HG02798 (cell line): ENCODE results near the gene HOXC5.
A peak's percentile ranks its signal among the peaks of the same experiment; 100 is the strongest.

Experiments
- ATAC-seq: cut with Tn5 transposase; IDR thresholded peaks from one replicate; pipeline ENCODE4 v1.9.1; 2021; ENCODE audit warnings: mild to moderate bottlenecking; ENCODE audit not compliant: unreplicated experiment, poor library complexity

HOXC5 gene

DNA sequence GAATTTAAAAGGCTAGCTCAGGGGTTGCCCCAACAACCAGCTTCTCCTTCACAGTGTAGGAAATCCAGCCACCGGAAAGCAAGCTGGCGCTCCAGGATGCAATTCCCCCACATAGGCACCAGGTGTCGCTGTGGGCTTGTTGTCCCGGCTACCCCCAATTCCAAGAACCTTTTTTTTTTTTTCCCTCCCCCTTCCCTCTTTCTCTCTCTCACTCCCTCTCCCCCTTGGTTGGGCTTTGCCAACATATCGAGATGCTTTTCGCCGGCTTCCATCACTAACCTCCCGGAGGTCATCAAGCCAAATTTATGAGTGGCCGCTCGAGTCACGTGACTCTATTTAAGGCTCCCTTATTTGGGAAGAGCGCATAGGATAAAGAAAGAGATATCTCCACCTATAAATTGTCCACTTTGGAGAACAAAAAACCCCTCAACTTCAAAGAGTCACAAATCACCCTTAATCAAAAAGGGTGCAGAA is at the start of gene HOXC5:
Gene HOXC5, plus strand, starts transcription at position 424 of the 474 bp plus-strand sequence. CDS start 73 bp downstream, outside the sequence.
- ATAC-seq = no peak

DNA sequence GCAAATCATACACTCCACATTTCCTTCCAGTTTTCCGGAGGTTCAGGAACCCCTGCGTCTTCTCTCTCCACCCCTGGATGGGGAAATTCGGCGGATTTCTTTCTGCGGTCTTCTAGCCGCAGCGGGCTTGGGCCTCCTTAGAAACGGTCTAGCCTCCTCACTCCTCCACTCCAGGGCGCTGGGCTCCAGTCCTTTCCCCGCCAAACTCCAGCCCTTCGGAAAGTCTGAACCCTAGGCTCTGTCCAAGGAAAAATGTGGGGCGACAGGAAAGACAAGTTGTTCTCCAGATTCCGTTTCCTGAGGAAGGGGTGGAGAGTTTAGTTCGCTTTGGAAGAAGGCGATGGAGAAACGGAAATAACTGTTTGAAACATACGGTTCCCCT is 49.3 kb upstream of the HOXC5 start:
- ATAC-seq = no peak

DNA sequence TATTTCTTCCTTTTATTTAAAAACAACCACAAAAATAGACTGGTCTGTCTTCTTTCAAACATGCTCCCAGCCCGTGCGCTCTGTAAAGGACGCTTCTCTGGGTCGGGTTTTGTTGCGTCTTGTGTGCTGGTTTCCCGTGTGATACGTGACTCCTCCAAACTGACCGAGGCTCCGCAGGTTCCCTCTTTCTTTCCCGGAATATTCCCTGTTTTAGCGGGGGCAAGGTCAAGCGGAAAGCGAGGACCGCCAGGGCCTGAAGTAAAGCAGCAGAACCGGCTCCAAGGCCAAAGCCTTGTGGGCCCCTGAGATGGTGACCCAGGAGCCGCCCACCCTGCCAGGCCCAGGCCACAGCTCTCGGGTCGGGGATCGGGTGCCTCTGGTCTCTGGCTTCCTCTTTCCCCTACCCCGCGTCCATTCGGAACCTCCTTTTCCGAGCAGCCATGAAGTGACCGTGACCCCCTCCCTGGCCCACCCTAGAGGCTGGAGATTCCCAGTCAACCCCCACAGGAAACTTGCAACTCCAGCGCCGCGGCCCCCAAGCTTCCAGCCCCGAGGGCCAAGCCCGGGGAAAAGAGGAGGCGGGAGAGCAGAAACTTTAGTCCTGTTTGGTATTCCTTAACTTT is 48.8 kb upstream of the HOXC5 start:
- ATAC-seq = no peak

DNA sequence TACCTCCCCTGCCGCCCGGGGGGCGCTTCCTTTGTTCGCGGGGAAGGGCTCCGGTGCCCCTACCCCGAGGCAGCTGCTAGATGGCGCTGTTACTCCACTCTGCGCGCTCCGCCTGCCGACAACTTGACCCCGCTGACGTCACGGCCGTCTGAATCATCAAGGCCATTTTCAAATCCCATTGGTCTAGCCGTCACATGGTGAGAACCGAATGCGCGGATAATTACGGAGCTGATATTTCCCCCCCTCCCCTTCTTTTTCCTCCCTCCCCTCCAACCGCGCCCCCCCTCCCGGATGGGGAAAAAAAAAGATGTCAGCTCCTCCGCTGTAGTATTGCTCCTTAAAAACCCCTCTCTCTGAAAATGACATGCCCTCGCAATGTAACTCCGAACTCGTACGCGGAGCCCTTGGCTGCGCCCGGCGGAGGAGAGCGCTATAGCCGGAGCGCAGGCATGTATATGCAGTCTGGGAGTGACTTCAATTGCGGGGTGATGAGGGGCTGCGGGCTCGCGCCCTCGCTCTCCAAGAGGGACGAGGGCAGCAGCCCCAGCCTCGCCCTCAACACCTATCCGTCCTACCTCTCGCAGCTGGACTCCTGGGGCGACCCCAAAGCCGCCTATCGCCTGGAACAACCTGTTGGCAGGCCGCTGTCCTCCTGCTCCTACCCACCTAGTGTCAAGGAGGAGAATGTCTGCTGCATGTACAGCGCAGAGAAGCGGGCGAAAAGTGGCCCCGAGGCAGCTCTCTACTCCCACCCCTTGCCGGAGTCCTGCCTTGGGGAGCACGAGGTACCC is 47.8 kb upstream of the HOXC5 start, which contains the start of gene HOXC10:
Gene HOXC10, plus strand, starts transcription at position 246 of the 791 bp plus-strand sequence. Its CDS starts 114 bp downstream, at position 360.
- peak; percentile 67 for ATAC-seq

DNA sequence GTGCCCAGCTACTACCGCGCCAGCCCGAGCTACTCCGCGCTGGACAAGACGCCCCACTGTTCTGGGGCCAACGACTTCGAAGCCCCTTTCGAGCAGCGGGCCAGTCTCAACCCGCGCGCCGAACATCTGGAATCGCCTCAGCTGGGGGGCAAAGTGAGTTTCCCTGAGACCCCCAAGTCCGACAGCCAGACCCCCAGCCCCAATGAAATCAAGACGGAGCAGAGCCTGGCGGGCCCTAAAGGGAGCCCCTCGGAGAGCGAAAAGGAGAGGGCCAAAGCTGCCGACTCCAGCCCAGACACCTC is 47.2 kb upstream of the HOXC5 start:
- ATAC-seq = no peak

DNA sequence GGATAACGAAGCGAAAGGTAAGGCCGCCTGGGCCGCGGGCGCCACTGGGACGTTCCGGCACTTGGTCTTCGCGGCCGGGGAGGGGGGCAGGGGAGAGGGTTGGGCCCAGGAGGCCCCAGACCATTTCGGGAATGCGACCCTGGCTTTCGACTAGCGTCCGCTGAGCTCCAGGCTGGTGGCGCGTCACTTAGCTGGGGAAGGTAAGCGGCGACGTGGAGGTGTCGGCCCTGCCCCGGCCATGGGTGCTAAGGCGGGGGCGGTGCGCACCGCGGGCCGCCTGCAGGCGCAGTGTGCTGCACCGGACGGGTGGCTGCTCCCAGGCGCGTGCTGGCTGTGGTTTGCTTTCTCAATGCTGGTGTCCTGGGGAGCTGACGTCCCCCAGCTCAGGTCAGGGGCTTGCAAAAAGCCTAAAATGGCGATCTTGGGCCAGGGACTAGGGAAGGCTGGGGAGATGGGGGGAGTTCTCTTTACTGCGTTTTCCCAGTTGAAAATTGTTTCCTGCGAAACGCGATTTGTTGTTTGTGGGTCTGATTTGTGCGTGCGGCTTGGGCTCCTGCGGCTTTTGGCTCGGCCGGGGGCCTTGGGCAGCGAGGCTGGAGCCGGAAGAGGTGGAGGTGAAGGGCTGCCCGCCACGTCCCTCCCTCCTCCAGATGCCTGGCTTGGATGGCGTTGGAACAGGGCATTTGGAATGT is 46.7 kb upstream of the HOXC5 start:
- no peak for ATAC-seq

DNA sequence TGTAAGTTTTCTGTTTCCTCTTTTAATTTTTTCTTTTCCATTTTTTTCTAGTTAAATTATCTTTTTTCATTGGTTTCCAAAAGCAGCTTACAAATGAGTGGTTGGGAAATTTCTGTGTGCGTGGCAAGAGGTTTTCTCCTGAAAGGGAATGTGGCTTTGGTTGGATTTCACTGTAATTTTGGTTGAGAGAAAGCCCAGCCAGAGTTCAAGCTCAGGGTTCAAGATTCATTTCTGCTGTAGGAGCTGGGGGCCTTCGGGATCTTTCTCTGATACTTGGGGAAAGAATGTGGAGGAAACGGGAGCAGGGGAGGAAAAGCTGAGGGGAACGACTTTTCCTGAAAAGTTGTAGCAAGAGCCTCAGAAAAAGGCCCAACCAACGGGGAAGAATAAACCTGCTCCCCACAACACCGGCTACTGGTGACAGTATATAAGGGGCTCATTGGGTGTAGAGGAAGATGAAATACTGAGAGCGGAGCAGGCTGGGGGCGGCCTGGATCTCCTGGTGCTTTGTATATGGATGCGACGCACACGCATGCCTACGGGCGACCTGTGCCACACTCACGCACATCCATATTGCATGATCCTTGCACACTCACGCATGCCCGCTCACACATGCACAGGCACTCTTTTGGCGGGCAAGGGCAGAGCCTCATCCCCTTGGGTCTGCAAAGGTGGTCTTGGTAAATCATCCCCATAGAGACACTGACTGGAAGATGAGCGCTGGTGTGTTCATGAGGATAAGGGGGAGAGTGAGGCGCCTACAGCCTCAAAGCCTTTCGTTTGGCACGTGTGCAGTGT is 46.0 kb upstream of the HOXC5 start:
- ATAC-seq = no peak

DNA sequence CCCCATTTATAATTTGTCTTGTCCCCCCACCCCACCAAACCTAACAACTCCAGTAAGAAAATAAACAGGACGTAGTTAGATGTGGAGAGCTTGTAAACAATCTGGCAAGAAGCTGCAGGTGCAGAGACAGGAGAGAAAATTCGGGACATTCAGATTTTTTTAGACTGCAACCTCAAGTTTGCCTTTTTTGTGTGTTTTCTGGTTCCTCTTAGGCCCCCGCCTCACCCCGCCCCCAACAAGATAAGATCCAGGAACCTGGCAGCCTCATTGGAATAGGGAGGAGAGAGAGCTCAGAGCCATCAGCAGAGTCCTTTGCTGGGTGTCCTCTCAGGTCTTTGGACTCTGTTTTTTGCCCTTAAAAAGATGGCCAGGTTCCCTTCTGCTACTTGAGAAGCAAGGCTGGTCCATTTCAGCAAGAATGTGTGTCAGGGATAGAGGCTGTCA is 45.0 kb upstream of the HOXC5 start:
- no peak for ATAC-seq

DNA sequence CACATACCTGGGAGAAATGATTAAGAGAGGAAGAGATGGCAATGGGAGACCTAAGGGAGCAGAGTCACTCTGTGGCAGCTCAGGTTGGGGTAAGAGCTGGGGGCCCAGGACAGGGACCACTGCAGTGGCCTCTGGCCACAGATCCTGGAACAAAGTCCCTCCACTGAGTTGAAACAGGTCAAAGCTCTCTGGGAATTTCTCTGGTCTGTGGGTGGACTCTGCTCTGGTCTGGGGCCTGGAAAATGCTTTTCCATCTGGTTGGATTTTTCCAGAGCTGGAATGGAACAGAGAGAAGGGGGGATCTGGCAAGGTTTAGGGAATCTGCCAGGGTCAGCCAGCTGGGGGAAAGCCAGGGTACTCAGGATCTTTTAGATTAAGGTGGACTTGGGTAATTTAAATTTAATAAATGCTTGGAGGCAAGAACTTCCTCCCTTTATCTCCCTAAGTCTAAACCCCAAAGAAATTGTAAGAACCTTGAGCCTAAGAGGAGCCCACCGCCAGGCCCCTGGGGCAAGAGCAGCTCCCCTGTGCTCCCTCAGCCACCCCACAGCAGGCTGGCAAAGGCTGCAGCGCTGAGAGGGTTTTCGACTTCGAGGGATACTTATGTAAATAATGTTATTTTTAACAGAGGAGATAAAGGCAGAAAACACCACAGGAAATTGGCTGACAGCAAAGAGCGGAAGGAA is 44.2 kb upstream of the HOXC5 start:
- ATAC-seq = no peak

DNA sequence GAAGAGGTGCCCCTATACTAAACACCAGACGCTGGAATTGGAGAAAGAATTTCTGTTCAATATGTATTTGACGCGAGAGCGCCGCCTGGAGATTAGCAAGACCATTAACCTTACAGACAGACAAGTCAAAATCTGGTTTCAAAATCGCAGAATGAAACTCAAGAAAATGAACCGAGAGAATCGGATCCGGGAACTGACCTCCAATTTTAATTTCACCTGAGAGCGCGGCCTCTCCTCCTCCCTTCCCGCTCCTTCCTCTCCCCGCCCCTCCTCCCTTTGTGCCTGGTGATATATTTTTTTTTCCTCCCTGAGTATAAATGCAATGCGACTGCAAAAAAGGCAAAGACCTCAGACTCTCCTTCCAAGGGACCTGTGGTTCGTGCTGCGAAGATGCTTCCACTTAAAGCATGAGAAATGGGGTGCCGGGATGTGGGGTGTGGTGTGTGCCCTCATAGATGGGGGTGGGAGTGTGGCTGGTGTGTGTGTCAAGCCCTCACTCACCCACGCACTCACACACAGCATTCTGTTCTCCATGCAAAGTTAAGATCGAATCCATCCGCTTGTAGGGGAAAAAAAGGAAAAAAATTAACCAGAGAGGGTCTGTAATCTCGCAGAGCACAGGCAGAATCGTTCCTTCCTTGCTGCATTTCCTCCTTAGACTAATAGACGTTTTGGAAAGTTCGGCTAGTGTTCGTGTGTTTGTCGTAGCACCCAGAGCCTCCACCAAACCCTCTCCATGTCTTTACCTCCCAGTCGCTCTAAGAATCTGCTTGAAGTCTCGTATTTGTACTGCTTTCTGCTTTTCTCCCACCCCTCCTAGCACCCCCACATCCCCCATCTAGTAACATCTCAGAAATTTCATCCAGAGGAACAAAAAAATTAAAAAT is 43.4 kb upstream of the HOXC5 start:
- ATAC-seq = peak; percentile 43

DNA sequence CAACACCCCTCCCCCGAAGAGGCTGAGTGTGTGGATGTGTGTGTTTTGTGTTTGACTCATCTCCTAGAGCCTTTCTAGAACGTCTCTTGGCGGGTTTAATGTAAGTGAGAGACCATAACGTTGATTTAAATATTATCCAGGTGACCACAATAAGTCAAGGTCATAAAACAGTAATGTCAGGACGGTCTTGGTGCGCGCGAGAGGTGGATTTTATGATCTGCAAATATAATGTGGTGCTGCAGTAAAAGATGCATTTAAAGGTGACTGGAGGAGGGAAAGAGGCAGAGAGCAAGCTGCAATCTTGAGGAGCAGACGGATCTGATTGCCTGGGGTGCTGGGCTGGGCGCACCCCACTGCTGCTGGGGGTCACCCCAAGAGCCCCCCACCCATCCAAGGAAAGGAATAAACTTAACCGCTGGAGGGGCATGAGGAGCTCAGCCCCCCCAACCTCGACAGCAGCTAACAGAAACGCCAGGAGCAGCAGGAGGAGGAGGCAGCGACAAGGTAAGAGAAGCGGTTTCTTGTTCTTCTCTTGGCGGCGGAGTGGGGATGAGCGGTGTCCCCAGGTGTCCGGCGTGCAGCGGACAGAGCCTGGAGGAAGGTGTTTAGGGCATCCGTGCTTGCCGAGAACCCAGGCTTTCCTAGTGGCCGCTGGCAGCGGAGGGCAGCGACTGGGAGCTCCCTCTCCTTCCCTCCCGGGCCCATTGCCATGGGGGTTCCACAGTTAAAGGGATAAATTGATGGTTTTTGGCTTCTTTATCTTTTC is 42.4 kb upstream of the HOXC5 start:
- ATAC-seq = no peak

DNA sequence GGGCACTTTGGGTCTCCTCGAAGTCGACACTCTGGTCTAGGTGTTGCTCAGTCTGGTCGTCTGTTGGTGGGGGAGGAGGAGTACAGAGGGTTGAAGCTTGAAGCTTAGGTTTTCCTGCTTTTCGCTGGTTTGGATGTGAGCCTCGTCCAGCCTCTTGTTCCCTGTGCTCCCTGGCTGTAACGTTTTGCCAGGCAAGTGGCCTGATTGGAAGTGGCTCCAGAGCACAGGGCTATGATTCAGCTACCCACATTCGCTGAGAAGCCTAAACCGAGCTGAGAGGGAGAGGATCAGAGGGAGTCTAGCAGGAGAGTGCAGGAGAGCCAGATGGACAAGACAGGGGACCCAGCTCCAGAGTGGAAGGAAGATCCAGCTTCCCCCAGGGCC is 41.8 kb upstream of the HOXC5 start:
- no peak for ATAC-seq

DNA sequence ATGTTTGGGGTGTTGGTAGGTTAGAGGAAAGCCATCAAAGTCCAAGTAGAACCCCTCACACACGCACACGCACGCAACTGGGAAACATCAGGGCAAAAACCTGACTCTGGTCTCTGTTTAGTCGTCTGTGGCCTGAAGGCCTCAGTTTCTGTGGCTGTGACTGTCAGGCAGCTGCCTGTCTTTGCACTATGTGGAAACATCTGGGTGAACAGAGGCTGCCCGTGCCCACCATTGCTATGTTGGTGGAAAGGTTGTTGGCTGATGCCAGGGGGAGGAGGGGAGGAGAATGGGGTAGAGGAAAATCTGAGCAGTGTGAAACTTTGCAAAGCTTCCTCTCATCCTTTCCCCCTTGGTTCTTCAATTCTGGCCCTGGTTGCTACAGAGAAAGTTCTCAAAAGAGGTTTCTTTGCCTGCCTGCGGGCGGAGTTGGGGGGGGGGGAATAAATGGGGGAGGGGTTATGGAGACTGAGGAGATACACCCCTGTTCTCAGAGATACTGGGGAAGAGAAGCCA is 40.4 kb upstream of the HOXC5 start:
- no peak for ATAC-seq

DNA sequence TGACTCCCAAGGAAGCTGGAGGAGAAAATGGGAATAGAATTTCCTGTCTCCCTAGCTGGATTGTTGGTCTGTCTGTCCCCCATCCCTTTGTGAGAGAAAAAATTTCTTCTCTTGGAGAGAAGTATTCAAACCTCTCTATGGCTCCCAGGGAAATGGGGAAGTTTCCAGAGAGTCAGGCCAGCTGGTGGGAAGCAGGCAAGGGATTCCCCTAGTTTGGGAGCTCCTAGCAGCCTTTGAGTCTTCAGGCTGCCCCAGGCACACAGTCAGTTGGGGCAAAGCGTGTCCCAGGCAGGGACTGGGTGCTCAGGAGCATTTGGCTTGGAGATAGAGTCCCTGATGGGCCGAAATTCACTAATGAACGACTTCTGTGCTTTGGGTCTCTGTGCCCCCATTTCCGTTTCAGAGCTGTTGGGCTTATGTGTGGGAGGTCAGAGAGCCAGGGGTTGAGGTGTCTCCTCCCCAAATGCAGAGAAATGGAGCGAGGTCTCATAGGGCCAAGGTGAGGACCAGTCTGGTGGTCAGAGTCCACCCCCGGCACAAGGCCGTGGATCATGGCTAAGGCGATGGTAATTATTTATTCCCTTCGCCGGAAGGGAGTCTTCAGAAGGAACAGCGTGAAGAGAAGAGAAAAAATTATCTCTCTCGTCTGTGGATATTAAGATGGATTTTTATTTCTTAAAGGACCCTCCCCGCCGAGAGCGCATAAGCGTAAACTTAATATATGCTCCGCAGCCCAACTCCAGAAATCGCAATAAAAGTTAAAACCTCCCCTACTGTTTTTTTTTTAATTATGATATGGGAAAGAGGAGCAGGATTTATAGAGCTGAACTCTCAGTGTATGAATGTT is 39.5 kb upstream of the HOXC5 start:
- no peak for ATAC-seq

DNA sequence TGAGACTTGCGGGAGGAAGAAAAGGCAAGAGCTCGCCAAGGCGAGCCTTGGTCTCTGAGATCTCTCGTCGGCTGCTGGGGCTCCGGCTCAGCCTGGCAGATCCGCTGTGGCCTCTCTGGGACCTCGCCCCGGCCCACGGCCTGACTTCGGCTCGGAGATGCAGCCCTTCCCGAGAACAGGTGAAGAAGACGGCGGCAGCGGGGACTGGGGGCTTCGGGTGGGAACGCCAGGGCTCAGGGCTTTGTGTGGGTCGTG is 38.9 kb upstream of the HOXC5 start:
- ATAC-seq = no peak

DNA sequence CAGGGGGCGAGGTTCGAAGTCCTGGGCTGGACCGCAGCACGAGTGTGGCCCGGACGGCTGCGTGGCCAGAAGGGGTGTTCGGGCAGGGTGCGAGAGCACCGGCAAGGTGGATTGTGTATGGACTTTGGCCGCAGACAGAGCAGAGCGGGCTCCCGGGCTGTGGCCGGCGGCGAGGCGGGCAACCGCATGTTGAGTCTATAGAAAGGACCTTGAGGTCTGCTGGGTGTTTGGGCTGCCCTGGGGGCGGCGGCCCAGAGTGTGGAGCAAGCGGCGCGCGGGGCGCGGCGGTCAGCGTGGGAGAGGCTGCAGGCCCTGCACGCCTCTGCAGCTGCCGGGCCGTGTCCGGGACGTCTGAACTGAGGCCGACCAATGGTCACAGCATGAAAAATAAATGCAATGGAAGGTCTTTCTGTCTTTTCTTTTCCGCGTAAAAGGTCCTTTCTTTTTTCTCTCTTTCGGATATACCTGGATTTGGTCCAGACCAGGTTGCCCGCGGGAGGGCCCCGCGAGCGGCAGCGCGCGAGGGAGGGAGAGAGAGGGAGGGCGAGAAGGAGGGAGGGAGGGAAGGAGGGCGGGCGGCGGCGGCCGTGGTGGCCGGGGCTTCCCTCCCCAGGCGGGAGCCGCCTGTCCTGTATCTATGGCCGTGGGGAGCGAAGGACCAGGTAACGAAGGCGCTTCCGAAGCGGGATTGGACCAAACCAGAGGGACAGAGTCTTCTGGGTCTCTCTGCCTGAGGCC is 38.4 kb upstream of the HOXC5 start:
- no peak for ATAC-seq

DNA sequence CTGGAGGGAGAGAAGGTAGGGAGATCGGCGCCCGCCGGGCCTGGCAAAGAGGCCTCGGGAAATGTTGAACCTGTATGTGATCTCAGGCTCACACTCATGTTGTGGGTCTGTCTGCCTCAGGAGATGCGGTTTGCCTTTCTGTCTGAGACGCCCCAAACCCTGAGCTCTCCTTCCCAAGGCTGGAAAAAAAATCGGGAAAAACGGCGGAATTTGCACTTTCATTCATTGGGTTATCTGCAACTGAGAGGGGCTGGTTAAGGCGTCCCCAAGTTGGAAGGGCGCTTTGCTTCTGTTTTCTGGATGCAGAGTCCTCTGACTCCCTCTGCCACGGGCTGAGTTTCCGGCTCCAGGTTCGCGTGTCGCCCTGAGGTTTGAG is 37.9 kb upstream of the HOXC5 start:
- ATAC-seq = no peak
